CD14-positive monocyte (primary cell): ENCODE measurements around the gene C17orf78. TPM values are rescaled to one million over a fixed set of nuclear protein-coding genes. Genes with fewer than 3 reads are reported as not detected.

Source experiments
- DNase-seq, 3 donors: peaks; one replicate each; pipeline ENCODE4 v3.0.0-alpha.2; 2011 to 2022
- H2AFZ ChIP-seq: 2 replicates; pipeline ENCODE4 v1.6.0; 2012; ENCODE audit warnings: mild to moderate bottlenecking, low read depth, low read length, inconsistent platforms; ENCODE audit not compliant: insufficient read depth, poor library complexity, severe bottlenecking
- H3K27ac ChIP-seq, 2 donors: 1 replicate in 1 of 2; 2 replicates in 1 of 2; pipeline ENCODE4 v1.5.1; 2012 to 2013; ENCODE audit warnings: low read length in 2 of 2, control low read depth in 1 of 2, inconsistent platforms in 1 of 2, low read depth in 1 of 2, mild to moderate bottlenecking in 1 of 2
- H3K27me3 ChIP-seq, 2 donors: one replicate each; pipeline versions ENCODE4 v1.6.0 to v1.6.1; 2011 to 2013; ENCODE audit warnings: low read length in 2 of 2; ENCODE audit not compliant: control insufficient read depth in 2 of 2, insufficient read depth in 2 of 2
- H3K36me3 ChIP-seq, 2 donors: replicated peaks in 1 of 2; 1 replicate in 1 of 2; 2 replicates in 1 of 2; pipeline versions ENCODE4 v1.5.1 to v1.6.1; 2012 to 2013; ENCODE audit warnings: low read length in 2 of 2, control low read depth in 1 of 2, inconsistent platforms in 1 of 2, mild to moderate bottlenecking in 1 of 2; ENCODE audit not compliant: insufficient read depth in 2 of 2, control insufficient read depth in 1 of 2
- H3K4me1 ChIP-seq, 2 donors: 1 replicate in 1 of 2; 2 replicates in 1 of 2; pipeline versions ENCODE4 v1.5.1 to v1.6.1; 2012 to 2013; ENCODE audit warnings: low read length in 2 of 2, control low read depth in 1 of 2, inconsistent platforms in 1 of 2, mild to moderate bottlenecking in 1 of 2, moderate library complexity in 1 of 2; ENCODE audit not compliant: insufficient read depth in 2 of 2, control insufficient read depth in 1 of 2
- H3K4me2 ChIP-seq: replicated peaks from 2 replicates; pipeline ENCODE3; 2012; ENCODE audit warnings: low read length, moderate library complexity, mild to moderate bottlenecking; ENCODE audit not compliant: poor library complexity, severe bottlenecking; ENCODE audit errors: extremely low read depth
- H3K4me3 ChIP-seq, 3 experiments: fragments of 200-600 bp in 1 of 3; sonication (generic) in 1 of 3; replicated peaks in 1 of 3; 1 replicate in 2 of 3; 2 replicates in 1 of 3; pipeline ENCODE4 v1.5.1; 2011 to 2013; ENCODE audit warnings: low read length in 3 of 3, mild to moderate bottlenecking in 3 of 3, control low read depth in 2 of 3, low read depth in 2 of 3, inconsistent platforms in 1 of 3, moderate library complexity in 1 of 3
- H3K79me2 ChIP-seq: 2 replicates; pipeline ENCODE4 v1.6.0; 2012; ENCODE audit warnings: mild to moderate bottlenecking, control low read depth, inconsistent platforms, low read length, moderate library complexity; ENCODE audit not compliant: insufficient read depth
- H3K9ac ChIP-seq: 2 replicates; pipeline ENCODE4 v1.6.0; 2017; ENCODE audit warnings: low read length, mild to moderate bottlenecking; ENCODE audit not compliant: insufficient read depth, poor library complexity, severe bottlenecking
- H3K9me3 ChIP-seq, 2 donors: replicated peaks in 1 of 2; 1 replicate in 1 of 2; 2 replicates in 1 of 2; pipeline versions ENCODE4 v1.5.1 to v1.6.1; 2012 to 2013; ENCODE audit warnings: low read length in 2 of 2, control low read depth in 1 of 2; ENCODE audit not compliant: control insufficient read depth in 1 of 2, insufficient read depth in 1 of 2
- H4K20me1 ChIP-seq: 2 replicates; pipeline ENCODE4 v1.6.0; 2012; ENCODE audit warnings: mild to moderate bottlenecking, low read length, control low read depth, moderate library complexity; ENCODE audit not compliant: insufficient read depth
- H3K27ac Mint-ChIP-seq, 7 donors: one replicate each; pipeline ENCODE4 v1.8.0; 2020; ENCODE audit warnings: mild to moderate bottlenecking in 7 of 7, mixed read lengths in 7 of 7, moderate library complexity in 6 of 7, inconsistent platforms in 2 of 7
- H3K27me3 Mint-ChIP-seq, 3 donors: one replicate each; pipeline ENCODE4 v1.8.0; 2021 to 2022; ENCODE audit warnings: low read depth in 3 of 3, mild to moderate bottlenecking in 3 of 3, mixed read lengths in 3 of 3, moderate library complexity in 3 of 3, inconsistent platforms in 1 of 3
- H3K36me3 Mint-ChIP-seq, 2 donors: one replicate each; pipeline ENCODE4 v1.8.0; 2020; ENCODE audit warnings: mixed read lengths in 2 of 2, inconsistent platforms in 1 of 2, mild to moderate bottlenecking in 1 of 2
- H3K4me1 Mint-ChIP-seq: one replicate; pipeline ENCODE4 v1.8.0; 2020; ENCODE audit warnings: mild to moderate bottlenecking, mixed read lengths
- H3K4me3 Mint-ChIP-seq, 2 donors: one replicate each; pipeline ENCODE4 v1.8.0; 2020; ENCODE audit warnings: mild to moderate bottlenecking in 2 of 2, mixed read lengths in 2 of 2, moderate library complexity in 1 of 2
- H3K9me3 Mint-ChIP-seq, 7 donors: one replicate each; pipeline ENCODE4 v1.8.0; 2020 to 2022; ENCODE audit warnings: mixed read lengths in 7 of 7, mild to moderate bottlenecking in 6 of 7, moderate library complexity in 6 of 7, inconsistent platforms in 2 of 7
- WGBS: methylation state at CpG from one replicate; pipeline ENCODE4 v1.1.5; 2013; ENCODE audit warnings: missing lambda C conversion rate; ENCODE audit not compliant: insufficient coverage; 5-methylcytosine and 5-hydroxymethylcytosine counted together
- intact Hi-C, 2 donors: fragments of 100-400 bp; cut with micrococcal nuclease; formaldehyde crosslinking; loops; one replicate each; pipeline versions ENCODE4 v1.15.0 to v1.15.1; 2023
- polyA plus RNA-seq, 3 donors: library from polyadenylated mRNA; depleted of rRNA in 1 of 3; unstranded in 2 of 3; stranded (reverse) in 1 of 3; fragments of 300-500 nt in 2 of 3; fragments of >200 nt in 1 of 3; fragmentation: Illumina TruSeq in 2 of 3; gene quantifications; 1 replicate in 2 of 3; 2 replicates in 1 of 3; pipeline ENCODE4 v1.2.3, GENCODE V29; 2012 to 2021
- TF ChIP-seq, protein P1 (sequence below): fragments of 200-600 bp; IDR thresholded peaks from one replicate; pipeline ENCODE4 v1.8.0; 2022; ENCODE audit warnings: antibody characterized with exemption, mild to moderate bottlenecking

Gene C17orf78
- polyA plus RNA-seq, 3 donors = not detected

DNA sequence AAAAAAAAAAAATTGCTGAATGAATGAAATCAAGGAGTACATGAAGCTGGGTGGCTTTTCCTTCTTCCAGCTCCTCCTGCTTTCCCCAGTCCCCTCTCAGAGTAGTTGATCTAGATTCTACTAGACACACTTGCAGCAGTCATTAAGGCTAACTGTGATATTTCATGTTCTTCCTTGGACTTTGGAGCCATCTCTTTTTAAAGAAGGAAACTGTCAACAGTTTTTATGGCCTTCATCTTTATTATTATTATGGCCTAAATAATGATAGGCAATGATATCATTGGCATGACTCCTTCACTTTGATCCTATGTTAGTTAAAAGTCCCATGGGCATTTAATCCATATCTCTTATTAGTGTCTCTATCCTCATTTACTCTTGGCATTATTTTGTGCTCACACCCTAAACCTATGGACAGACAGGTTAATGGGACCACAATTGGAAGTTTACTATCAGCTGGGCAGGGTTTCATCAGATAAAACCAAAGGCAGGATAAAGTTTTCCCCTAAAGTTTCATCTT is 9.7 kb downstream of the C17orf78 start:
- DNase-seq = no peak
- Histone ChIP-seq H2AFZ (no peak overlapping the region), H3K4me2 (no peak overlapping the region), H3K36me3 (no peaks in the 10 kb centered on the region), H4K20me1 (no peaks in the 10 kb centered on the region), H3K27me3 (no peaks in the 10 kb centered on the region), H3K27ac (no peak overlapping the region), H3K4me3 (no peak overlapping the region), H3K4me1 (no peaks in the 10 kb centered on the region), H3K9me3 (no peaks in the 10 kb centered on the region), H3K9ac (no peak overlapping the region), H3K79me2 (no peaks in the 10 kb centered on the region)
- peaks cover 1% of the 10 kb centered on the region for H3K4me1 Mint-ChIP-seq
- TF ChIP-seq, protein P1, sequence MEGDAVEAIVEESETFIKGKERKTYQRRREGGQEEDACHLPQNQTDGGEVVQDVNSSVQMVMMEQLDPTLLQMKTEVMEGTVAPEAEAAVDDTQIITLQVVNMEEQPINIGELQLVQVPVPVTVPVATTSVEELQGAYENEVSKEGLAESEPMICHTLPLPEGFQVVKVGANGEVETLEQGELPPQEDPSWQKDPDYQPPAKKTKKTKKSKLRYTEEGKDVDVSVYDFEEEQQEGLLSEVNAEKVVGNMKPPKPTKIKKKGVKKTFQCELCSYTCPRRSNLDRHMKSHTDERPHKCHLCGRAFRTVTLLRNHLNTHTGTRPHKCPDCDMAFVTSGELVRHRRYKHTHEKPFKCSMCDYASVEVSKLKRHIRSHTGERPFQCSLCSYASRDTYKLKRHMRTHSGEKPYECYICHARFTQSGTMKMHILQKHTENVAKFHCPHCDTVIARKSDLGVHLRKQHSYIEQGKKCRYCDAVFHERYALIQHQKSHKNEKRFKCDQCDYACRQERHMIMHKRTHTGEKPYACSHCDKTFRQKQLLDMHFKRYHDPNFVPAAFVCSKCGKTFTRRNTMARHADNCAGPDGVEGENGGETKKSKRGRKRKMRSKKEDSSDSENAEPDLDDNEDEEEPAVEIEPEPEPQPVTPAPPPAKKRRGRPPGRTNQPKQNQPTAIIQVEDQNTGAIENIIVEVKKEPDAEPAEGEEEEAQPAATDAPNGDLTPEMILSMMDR = no peak
- H3K36me3 Mint-ChIP-seq = no peaks in the 10 kb centered on the region
- peaks cover 0 to 6% (median 2%) of the 10 kb centered on the region in 3 donors for H3K27me3 Mint-ChIP-seq
- no peaks in the 10 kb centered on the region for H3K9me3 Mint-ChIP-seq
- no peak overlapping the region for H3K27ac Mint-ChIP-seq
- intact Hi-C loops = no loop called here
- H3K4me3 Mint-ChIP-seq = no peak overlapping the region

GRCh38 chr17:37386462-37386861 is 10.7 kb downstream of the C17orf78 start:
- intact Hi-C loops = no loop called here
- H3K27me3 Mint-ChIP-seq = peaks cover 0 to 2% (median 1%) of the 10 kb centered on the region in 3 donors
- Histone ChIP-seq H3K4me1 (no peaks in the 10 kb centered on the region), H3K79me2 (no peaks in the 10 kb centered on the region), H3K9ac (no peak overlapping the region), H2AFZ (no peak overlapping the region), H4K20me1 (no peaks in the 10 kb centered on the region), H3K27ac (no peak overlapping the region), H3K36me3 (no peaks in the 10 kb centered on the region), H3K4me3 (no peak overlapping the region), H3K4me2 (no peak overlapping the region), H3K27me3 (no peaks in the 10 kb centered on the region), H3K9me3 (no peaks in the 10 kb centered on the region)
- H3K27ac Mint-ChIP-seq = no peak overlapping the region
- DNase-seq = no peak
- H3K9me3 Mint-ChIP-seq = no peaks in the 10 kb centered on the region
- peaks cover 1% of the 10 kb centered on the region for H3K4me1 Mint-ChIP-seq
- H3K4me3 Mint-ChIP-seq = no peak overlapping the region
- no peaks in the 10 kb centered on the region for H3K36me3 Mint-ChIP-seq
- TF ChIP-seq, protein P1 = no peak
- whole genome bisulfite sequencing = 100% methylated on average over 1 of the region's 5 CpGs
